M059J (cell line): ENCODE results near the gene PGA3. TPM values are rescaled to one million over a fixed set of nuclear protein-coding genes. Genes with fewer than 3 reads are reported as not detected.
"Not testable (repeated sequence)": the region's sequence is repeated elsewhere in the genome, so short reads cannot be mapped to it uniquely, and the experiment has no call there.

ENCODE experiments used
- DNase-seq: peaks from one replicate; pipeline ENCODE4 v3.0.0-alpha.2; 2012; ENCODE audit warnings: low read depth
- total RNA-seq: library from RNA; depleted of rRNA; stranded (reverse); fragments of >200 nt; shearing (Covaris generic); gene quantifications from 2 replicates; pipeline ENCODE4 v1.2.3, GENCODE V29; 2014

The PGA3 gene
- total RNA-seq, 1 experiment from 2014 or later: not detected

GRCh38 chr11:61207636-61208310, 4.5 kb downstream of the PGA3 start:
- not testable (repeated sequence) for DNase-seq

DNA sequence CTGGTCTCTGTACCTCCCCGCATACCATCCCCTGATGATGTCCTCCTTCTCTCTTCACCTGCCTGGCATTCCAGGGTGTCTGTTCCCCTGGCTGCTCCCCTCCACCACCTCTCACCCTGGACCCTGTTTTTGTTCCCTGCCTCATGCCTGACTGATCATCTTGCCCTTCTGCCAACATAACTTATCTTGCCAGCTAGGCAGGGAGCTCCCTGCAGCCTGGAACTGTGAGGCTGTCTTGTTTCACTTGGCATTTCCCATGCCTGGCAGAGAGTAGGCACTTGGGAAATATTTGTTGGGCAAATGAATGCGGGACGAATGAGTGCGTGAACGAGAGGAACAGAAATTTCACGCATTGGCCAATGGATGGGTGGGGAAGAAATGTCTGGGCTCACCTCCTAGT, 7.3 kb downstream of the PGA3 start:
- DNase-seq: not testable (repeated sequence)

- not testable (repeated sequence) for DNase-seq
Measured at GRCh38 chr11:61211327-61211952, 8.1 kb downstream of the PGA3 start.

DNA sequence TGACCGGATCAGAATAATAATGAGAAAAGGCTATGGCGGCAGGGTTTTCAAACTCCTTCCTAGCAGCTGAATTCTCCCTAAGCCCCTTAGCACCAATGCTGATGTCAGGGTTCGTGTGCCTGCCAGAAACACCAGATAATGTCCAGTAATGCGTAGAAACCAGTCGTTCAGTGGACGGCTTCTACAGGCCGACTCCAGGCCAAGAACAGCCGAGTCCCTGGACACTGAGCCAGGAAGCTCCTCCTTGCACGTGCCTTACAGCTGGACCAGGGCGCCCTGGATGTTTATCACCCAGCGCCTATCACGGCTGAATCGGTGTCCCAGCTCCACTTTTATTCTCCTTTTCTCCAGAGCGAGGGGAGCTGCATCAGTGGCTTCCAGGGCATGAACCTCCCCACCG, 8.9 kb downstream of the PGA3 start:
- not testable (repeated sequence) for DNase-seq

DNA sequence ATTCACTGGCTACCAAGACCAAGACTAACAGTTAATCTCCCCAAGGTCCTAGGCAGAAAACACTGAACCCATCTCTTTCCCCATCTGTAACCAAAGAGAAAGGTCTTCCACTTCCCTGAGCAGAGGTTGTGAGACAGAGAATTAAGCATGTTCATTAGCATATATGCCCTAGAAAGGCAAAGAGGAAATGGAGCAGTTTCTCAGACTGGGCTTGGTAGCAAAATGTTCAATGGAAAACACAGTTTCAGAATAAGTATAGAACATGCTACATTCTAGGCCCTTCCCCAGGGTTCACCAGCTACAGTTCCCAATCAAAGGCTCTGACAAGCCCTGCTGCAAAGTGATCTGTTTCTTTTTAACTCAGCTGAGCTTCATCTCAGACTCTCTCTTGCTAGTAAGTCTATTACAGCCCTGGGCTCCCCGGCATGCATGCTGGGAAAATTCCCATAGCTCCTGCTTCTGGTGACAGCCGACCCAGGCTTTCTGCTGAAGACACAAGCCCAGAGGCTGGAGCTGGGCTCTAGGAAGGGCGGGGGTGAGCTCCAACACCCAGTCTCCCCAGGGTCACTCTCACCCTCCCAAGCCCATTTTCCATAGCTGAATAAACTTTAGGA, 10.5 kb downstream of the PGA3 start:
- DNase-seq: not testable (repeated sequence)

DNA sequence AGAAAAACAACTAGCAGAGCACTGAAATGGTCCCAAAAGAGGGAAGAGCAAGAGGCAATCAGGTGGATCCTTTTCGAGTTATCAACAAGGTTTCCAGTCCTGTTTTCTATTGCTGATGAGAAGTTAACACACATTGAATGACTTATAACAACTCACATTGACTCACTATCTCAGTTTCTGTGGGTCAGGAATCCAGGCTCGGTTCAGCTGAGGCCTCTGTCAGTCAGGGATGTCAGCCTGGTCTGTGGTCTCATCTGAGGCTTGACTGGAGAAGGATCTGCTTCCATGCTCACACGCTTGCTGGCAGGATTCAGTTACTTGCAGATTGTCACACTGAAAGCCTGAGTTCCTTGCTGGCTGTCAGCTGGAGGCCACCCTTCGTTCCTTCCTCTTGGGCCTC, 15.0 kb downstream of the PGA3 start:
- not testable (repeated sequence) for DNase-seq

DNA sequence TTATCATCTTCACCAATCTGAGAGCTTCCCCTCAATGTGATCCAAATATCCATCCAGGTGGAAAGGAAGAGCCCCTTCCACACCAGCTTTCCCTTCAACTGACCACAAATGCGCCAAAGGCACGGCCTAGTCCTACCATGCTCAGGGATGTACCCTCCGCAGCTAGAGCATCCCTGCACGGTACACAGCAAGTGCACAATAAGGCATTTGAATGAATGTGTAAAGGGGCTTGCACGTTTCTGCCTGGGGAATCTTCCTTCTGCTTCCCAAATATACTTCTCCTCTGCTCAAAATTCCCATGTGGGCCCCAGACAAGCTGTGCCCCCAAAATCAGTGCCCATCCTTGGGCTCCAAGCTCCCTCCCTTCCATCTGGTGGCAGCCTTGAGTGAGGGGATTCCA, 15.7 kb downstream of the PGA3 start:
- not testable (repeated sequence) for DNase-seq

DNA sequence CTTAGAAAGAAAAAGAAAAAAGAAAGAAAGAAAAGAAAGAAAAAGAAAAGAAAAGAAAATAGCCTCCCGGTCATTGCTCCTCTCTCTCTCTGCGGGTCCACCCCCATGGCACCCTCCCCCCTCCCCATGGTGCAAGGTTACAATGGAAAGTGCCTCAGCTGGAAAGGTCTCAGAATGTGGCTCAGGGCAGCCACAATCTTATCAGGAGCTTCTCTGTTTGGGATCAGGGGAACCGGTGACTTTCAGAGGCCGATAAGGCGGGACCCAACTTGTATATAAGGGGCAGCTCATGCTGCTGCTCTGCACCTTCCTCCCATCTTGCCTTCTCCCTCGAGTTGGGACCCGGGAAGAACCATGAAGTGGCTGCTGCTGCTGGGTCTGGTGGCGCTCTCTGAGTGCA, 18.7 kb downstream of the PGA3 start, which contains the start of gene PGA4:
PGA4 (plus strand) TSS at position 301 of the 400 bp plus-strand sequence; CDS start at position 355, 54 bp downstream.
- not testable (repeated sequence) for DNase-seq

DNA sequence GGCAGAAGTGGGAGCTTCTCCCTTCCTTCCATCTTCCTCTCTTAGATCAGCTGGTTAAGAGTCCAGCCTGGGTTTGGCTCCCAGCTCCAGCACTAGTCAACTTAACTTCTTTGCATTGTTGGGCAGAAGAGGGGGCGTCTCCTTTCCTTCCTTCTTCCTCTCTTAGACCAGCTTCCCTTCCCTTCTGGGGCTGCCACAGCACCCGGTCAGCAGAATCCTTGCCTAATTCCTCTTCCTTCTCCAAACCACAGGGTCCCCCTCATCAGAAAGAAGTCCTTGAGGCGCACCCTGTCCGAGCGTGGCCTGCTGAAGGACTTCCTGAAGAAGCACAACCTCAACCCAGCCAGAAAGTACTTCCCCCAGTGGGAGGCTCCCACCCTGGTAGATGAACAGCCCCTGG, 19.4 kb downstream of the PGA3 start:
- not testable (repeated sequence) for DNase-seq

- DNase-seq: not testable (repeated sequence)
Measured at GRCh38 chr11:61226457-61227137, 23.3 kb downstream of the PGA3 start.

DNA sequence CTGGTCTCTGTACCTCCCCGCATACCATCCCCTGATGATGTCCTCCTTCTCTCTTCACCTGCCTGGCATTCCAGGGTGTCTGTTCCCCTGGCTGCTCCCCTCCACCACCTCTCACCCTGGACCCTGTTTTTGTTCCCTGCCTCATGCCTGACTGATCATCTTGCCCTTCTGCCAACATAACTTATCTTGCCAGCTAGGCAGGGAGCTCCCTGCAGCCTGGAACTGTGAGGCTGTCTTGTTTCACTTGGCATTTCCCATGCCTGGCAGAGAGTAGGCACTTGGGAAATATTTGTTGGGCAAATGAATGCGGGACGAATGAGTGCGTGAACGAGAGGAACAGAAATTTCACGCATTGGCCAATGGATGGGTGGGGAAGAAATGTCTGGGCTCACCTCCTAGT, 26.1 kb downstream of the PGA3 start:
- not testable (repeated sequence) for DNase-seq

GRCh38 chr11:61231033-61231432, 27.7 kb downstream of the PGA3 start:
- DNase-seq: not testable (repeated sequence)

DNA sequence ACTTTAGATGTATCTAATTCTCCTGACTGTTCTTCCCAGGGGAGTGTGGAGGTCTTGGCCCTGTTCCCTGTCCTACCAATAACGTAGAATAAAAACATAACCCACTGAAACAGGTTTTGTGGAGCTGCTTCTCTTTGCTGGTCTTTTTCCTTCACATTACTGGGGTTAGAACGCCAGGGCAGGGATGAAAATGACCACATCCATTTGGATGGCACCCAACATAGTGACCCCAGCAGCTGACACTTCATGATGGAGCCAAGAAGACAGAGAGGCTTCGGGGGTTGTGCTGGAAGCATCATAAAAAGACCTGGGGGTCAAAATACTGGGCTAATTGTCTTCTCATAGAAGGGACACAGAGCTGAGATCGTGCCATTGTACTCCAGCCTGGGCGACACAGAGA, 28.3 kb downstream of the PGA3 start:
- not testable (repeated sequence) for DNase-seq

GRCh38 chr11:61232548-61233145, 29.3 kb downstream of the PGA3 start:
- DNase-seq: not testable (repeated sequence)

DNA sequence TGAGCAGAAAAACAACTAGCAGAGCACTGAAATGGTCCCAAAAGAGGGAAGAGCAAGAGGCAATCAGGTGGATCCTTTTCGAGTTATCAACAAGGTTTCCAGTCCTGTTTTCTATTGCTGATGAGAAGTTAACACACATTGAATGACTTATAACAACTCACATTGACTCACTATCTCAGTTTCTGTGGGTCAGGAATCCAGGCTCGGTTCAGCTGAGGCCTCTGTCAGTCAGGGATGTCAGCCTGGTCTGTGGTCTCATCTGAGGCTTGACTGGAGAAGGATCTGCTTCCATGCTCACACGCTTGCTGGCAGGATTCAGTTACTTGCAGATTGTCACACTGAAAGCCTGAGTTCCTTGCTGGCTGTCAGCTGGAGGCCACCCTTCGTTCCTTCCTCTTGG, 33.8 kb downstream of the PGA3 start:
- DNase-seq: not testable (repeated sequence)

GRCh38 chr11:61240288-61240687, 37.0 kb downstream of the PGA3 start:
- not testable (repeated sequence) for DNase-seq

DNA sequence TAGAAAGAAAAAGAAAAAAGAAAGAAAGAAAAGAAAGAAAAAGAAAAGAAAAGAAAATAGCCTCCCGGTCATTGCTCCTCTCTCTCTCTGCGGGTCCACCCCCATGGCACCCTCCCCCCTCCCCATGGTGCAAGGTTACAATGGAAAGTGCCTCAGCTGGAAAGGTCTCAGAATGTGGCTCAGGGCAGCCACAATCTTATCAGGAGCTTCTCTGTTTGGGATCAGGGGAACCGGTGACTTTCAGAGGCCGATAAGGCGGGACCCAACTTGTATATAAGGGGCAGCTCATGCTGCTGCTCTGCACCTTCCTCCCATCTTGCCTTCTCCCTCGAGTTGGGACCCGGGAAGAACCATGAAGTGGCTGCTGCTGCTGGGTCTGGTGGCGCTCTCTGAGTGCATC, 37.6 kb downstream of the PGA3 start, which contains the start of gene PGA5:
PGA5 (plus strand) TSS at position 301 of the 400 bp plus-strand sequence; CDS start at position 353, 52 bp downstream.
- not testable (repeated sequence) for DNase-seq

DNA sequence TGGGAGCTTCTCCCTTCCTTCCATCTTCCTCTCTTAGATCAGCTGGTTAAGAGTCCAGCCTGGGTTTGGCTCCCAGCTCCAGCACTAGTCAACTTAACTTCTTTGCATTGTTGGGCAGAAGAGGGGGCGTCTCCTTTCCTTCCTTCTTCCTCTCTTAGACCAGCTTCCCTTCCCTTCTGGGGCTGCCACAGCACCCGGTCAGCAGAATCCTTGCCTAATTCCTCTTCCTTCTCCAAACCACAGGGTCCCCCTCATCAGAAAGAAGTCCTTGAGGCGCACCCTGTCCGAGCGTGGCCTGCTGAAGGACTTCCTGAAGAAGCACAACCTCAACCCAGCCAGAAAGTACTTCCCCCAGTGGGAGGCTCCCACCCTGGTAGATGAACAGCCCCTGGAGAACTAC, 38.2 kb downstream of the PGA3 start:
- not testable (repeated sequence) for DNase-seq

- not testable (repeated sequence) for DNase-seq
Measured at GRCh38 chr11:61245284-61245964, 42.1 kb downstream of the PGA3 start.

DNA sequence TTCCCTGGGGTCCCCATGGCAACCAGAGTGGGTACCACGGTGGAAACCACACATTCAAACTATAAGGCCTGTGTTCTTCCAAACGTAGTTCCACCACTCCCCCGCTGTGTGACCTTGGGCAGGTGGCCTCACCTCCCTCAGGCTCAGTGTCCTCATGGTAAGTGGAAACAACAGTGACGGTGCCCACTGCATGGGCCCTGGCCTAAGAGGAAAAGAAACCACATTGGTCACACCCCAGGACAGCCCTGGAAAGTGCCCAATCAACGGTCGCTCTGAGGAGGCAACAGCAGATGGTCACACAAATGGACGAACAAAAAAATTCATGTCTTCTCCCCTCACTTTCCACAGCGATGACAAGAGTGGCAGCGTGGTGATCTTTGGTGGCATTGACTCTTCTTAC, 44.8 kb downstream of the PGA3 start:
- not testable (repeated sequence) for DNase-seq

DNA sequence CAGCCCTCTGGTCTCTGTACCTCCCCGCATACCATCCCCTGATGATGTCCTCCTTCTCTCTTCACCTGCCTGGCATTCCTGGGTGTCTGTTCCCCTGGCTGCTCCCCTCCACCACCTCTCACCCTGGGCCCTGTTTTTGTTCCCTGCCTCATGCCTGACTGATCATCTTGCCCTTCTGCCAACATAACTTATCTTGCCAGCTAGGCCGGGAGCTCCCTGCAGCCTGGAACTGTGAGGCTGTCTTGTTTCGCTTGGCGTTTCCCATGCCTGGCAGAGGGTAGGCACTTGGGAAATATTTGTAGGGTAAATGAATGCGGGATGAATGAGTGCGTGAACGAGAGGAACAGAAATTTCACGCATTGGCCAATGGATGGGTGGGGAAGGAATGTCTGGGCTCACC, 45.9 kb downstream of the PGA3 start:
- not testable (repeated sequence) for DNase-seq
